ENCODE data around the gene TAF11L14.
"Not testable (repeated sequence)": the region's sequence is repeated elsewhere in the genome, so short reads cannot be mapped to it uniquely, and the experiment has no call there.

Gene TAF11L14

DNA sequence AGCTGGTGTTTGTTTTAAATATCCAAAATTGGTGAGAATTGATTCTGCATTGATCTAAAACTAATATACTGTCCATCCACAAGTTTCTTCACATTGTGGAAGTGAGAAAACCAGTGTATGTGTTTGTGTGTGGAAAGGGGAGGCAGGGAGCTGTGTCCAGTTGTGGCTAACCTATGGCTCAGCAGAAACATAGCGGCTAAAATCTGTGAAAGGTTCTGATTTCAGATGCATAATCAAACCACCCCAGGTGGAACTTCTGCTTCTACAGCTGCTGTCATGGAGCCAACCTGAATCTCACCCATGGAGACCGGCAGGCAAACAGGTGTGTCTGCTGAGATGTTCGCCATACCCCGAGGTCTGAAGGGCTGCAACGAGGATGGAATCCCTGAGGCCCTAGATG lies at the start of gene TAF11L14:
TSS of gene TAF11L14 (plus strand) at position 301 of the 400 bp plus-strand sequence.
- DNase-seq, result no peak

DNA sequence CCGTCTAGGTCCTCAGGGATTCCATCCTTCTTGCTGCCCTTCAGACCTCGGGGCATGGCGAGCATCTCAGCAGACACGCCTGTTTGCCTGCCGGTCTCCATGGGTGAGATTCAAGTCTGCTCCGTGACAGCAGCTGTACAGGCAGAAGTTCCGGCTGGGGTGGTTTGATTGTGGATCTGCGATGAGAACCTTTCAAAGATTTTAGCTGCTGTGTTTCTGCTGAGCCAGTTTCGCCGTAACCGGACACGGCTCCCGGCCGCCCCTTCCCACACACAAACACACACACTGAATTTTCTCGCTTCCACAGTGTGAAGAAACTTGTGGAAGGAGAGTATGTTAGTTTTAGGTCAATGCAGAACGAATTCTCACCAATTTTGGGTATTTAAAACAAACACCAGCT lies 48.6 kb upstream of the TAF11L14 start, which contains the start of gene TAF11L7:
TSS of gene TAF11L7 (minus strand) at position 101 of the 400 bp plus-strand sequence.
- DNase-seq, result not testable (repeated sequence)

DNA sequence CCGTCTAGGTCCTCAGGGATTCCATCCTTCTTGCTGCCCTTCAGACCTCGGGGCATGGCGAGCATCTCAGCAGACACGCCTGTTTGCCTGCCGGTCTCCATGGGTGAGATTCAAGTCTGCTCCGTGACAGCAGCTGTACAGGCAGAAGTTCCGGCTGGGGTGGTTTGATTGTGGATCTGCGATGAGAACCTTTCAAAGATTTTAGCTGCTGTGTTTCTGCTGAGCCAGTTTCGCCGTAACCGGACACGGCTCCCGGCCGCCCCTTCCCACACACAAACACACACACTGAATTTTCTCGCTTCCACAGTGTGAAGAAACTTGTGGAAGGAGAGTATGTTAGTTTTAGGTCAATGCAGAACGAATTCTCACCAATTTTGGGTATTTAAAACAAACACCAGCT lies 43.4 kb upstream of the TAF11L14 start, which contains the start of gene TAF11L8:
TSS of gene TAF11L8 (minus strand) at position 101 of the 400 bp plus-strand sequence.
- DNase-seq, result not testable (repeated sequence)

DNA sequence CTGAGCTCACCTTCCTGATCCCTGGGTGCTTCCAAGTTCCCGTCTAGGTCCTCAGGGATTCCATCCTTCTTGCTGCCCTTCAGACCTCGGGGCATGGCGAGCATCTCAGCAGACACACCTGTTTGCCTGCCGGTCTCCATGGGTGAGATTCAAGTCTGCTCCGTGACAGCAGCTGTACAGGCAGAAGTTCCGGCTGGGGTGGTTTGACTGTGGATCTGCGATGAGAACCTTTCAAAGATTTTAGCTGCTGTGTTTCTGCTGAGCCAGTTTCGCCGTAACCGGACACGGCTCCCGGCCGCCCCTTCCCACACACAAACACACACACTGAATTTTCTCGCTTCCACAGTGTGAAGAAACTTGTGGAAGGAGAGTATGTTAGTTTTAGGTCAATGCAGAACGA lies 40.0 kb upstream of the TAF11L14 start, which contains the start of gene TAF11L9:
TSS of gene TAF11L9 (minus strand) at position 140 of the 400 bp plus-strand sequence.
- not testable (repeated sequence) for DNase-seq

DNA sequence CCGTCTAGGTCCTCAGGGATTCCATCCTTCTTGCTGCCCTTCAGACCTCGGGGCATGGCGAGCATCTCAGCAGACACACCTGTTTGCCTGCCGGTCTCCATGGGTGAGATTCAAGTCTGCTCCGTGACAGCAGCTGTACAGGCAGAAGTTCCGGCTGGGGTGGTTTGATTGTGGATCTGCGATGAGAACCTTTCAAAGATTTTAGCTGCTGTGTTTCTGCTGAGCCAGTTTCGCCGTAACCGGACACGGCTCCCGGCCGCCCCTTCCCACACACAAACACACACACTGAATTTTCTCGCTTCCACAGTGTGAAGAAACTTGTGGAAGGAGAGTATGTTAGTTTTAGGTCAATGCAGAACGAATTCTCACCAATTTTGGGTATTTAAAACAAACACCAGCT lies 36.5 kb upstream of the TAF11L14 start, which contains the start of gene TAF11L10:
TSS of gene TAF11L10 (minus strand) at position 101 of the 400 bp plus-strand sequence.
- DNase-seq, result not testable (repeated sequence)

DNA sequence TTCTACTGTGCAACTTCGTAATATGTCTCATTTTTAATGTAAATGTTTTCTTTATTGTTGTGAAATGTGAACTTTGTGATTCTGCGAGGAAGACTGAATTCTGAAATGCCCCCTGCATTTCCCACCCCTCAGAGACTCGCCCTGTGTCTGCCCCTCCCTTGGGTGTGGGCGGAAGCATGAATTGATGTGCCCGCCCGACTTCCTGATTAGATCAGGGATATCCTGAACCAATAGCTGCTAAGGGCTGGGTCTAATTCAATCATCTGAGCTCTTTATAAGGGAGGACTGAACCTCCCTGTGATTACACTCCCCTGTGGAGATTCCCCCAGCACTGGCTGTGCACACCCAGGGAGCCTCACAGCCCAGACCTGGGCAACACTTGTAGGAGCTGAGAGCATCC lies 30.4 kb upstream of the TAF11L14 start, which contains the start of gene TAF11L11:
TSS of gene TAF11L11 (plus strand) at position 304 of the 400 bp plus-strand sequence.
- DNase-seq, result not testable (repeated sequence)

DNA sequence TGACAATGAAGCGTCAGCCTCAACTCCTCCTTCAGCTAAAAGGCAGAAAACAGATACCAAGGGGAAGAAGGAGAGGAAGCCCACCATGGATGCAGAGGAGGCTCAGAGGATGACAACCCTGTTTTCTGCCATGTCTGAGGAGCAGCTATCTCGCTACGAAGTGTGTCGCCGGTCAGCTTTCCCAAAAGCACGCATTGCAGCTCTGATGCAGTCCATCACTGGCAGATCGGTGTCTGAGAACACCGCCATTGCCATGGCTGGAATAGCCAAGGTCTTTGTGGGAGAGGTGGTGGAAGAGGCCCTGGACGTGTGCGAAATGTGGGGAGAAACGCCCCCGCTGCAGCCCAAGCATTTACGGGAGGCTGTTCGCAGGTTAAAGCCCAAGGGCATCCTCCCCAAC lies 29.3 kb upstream of the TAF11L14 start:
- no peak for DNase-seq

DNA sequence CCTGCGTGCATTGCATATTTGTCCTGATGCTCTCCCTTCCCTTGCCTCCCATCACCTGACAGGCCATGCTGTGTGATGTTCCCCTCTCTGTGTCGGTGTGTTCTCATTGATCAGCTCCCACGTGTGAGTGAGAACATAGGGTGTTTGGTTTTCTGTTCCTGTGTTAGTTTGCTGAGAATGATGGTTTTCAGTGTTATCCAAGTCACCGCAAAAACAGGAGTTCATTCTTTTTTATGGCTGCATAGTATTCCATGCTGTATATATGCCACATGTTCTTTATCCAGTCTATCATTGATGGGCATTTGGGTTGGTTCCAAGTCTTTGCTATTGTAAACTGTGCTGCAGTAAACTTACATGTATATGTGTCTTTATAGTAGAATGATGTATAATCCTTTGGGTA lies 26.8 kb upstream of the TAF11L14 start:
- DNase-seq, result not testable (repeated sequence)

DNA sequence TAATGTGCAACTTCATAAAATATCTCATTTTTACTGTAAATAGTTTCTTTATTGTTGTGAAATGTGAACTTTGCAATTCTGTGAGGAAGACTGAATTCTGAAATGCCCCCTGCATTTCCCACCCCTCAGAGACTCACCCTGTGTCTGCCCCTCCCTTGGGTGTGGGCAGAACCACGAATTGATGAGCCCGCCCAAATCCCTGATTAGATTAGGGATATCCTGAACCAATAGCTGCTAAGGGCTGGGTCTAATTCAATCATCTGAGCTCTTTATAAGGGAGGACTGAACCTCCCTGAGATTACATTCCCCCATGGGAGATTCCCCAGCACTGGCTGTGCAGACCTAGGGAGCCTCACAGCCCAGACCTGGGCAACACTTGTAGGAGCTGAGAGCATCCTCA lies 24.2 kb upstream of the TAF11L14 start, which contains the start of gene TAF11L12:
TSS of gene TAF11L12 (plus strand) at position 301 of the 400 bp plus-strand sequence.
- not testable (repeated sequence) for DNase-seq

DNA sequence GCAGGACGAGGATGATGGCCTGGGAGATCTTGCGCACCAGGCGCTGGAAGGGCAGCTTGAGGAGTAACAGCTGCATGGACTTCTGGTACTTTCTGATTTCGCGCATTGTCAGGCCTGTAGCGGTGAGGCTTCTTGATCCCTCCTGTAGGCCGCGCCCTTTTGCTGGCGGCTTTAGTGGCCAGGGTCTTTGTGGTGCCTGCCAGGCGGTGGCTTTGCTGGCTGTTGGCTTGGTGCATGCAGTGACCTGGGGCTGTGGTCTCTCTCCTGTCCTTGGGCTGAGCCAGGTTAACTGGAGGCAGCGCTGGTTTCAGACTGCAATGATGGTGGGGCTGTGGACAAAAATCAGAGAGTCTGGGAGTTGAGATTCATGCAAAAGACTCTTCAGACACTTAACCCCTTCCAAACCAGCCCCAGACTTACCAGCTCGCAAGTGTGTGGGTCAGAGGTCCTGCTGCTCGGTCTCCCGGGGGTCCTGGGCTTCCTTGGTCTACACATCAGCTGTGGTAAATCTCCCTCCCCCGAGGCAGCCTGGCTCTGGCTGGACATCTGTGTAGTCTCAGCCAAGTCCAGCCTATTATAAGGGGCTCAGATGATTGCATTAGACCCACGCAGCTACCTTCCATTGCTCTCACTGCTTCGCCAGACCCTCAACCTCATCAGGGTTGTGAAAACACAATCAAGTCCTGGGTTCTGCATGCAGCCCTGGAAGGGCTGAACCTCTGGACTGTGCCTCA lies 19.2 kb upstream of the TAF11L14 start:
- DNase-seq, result no peak

DNA sequence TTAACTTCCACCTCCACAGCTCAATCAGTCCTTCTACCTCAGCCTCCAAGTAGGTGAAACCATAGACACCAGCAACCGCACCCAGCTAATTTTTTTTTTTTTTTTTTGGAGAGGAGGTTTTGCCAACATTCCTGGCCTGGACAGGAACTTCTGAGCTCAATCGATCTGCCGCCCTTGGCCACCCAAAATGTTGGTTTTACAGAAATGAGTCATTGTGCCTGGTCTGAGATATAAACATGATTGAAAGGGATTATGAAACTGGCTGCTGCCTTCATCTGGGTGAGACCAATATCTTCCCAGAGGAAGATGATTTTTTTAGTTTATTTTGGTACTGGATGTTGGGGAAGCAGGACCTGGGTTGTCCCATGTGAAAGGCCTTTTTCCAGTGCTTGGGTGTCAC lies 14.9 kb upstream of the TAF11L14 start:
- no peak for DNase-seq

DNA sequence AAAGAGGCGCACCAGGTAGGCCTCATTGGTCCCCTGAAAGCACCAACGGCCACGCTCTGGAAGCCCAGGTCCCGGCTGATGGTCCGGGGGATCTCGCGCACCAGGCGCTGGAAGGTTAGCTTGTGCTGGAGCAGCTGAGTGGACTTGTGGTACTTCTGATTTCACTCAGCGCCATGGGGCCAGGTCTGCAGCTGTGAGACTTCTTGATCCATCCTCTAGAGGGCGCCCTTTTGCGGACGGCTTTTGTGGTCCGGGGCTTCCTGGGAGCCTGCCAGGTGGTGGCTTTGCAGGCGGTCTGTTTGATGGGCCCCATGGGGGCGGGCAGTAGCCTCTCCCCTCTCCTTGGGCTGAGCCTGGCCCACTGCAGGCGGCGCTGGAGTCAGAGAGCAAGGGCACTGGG lies 13.6 kb upstream of the TAF11L14 start:
- DNase-seq, result no peak

DNA sequence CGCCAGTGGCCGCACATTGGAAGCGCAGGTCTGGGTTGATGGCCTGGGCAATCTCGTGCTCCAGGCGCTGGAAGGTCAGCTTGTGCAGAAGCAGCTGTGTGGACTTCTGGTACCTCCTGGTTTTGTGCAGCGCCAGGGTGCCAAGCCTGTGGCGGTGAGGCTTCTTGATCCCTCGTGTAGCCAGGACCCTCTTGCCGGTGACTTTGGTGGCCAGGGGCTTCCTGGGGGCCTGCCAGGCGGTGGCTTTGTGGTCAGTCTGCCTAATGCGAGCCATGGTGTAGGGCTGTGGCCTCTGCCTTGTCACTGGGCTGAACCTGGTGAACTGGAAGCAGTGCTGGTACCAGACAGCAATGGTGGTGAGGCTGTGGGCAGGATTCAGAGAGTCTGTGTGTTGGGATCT lies 8.6 kb upstream of the TAF11L14 start:
- no peak for DNase-seq

DNA sequence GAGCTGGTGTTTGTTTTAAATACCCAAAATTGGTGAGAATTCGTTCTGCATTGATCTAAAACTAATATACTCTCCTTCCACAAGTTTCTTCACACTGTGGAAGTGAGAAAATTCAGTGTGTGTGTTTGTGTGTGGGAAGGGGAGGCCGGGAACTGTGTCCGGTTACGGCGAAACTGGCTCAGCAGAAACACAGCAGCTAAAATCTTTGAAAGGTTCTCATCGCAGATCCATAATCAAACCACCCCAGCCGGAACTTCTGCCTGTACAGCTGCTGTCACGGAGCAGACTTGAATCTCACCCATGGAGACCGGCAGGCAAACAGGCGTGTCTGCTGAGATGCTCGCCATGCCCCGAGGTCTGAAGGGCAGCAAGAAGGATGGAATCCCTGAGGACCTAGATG lies 2.5 kb upstream of the TAF11L14 start, which contains the start of gene TAF11L13:
TSS of gene TAF11L13 (plus strand) at position 301 of the 400 bp plus-strand sequence.
- not testable (repeated sequence) for DNase-seq

DNA sequence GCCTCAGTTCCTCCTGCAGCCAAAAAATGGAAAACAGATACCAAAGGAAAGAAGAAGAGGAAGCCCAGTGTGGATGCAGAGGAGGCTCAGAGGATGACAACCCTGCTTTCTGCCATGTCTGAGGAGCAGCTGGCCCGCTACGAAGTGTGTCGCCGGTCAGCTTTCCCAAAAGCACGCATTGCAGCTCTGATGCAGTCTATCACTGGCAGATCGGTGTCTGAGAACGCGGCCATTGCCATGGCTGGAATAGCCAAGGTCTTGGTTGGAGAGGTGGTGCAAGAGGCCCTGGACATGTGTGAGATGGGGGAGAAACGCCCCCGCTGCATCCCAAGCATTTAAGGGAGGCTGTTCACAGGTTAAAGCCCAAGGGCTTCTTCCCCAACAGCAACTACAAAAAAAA lies 15.0 kb downstream of the TAF11L14 start:
- DNase-seq, result not testable (repeated sequence)

DNA sequence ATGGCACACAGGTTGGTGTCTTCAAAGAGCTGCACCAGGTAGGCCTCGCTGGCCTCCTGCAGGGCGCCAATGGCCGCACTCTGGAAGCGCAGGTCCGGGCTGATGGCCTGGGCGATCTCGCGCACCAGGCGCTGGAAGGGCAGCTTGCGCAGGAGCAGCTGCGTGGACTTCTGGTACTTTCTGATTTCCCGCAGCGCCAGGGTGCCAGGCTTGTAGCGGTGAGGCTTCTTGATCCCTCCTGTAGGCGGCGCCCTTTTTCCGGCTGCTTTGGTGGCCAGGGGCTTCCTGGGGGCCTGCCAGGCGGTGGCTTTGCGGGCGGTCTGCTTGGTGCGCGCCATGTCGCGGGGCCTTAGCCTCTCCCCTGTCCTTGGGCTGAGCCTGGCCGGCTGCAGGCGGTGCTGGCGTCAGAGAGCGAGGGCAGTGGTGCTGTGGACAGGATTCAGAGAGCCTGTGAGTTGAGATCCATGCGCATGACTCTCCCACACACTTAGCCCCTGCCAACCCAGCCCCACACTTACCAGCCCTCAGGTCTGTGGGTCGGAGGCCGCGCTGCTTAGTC lies 21.0 kb downstream of the TAF11L14 start:
- not testable (repeated sequence) for DNase-seq

DNA sequence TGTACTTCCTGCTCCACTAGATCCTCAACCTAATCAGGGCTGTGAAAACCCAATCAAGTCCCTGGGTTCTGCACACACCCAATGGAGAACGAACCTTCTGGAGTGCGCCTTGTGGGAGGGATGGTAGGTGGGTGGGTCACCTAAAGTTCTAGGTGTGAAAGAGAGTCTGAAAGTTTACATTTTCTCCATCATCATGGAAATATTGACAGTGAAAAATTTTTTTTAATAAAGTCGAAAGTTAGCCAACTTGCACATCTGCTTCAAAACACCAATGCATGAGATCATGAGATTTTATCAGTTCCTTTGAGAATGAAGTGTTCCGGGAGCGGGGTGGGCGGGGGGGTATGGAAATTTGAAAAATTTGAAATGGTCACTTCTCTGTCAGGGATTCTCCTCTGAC lies 21.7 kb downstream of the TAF11L14 start:
- no peak for DNase-seq

DNA sequence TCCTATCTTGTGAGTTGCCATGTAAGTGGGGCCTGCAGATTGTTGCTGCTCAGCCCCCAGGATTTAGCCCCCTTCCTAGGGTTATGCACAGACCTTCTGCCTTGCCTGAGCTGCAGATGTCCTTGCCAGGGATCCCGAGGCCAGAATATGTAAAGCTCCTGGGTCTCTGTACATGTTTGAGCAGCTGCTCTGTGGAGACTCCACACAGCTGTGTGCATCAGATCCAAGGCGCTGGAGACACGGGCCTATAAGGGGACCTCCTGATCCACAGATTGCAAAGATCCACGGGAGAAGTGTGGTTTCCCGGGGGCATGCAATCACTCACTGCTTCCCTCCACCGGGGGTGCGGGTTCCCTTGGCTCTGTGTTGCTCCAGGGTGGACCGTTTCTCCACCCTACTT lies 28.9 kb downstream of the TAF11L14 start:
- DNase-seq, result no peak

DNA sequence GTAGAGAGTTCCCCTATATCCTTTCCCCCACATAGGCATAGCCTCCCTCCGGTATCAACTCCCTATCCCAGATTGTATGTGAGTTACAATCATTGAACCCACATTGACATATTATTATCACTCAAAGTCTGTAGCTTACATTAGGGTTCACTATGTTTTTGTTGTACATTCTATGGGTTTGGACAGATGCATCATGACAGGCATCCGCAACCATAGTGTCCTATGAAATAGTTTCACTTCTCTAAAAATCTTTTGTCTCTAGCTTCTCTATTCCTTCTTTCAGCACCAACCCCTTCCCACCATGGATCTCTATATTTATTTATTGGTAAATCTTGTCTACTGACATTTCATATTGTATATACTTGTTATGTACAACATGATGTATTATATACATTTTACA lies 31.6 kb downstream of the TAF11L14 start:
- no peak for DNase-seq

DNA sequence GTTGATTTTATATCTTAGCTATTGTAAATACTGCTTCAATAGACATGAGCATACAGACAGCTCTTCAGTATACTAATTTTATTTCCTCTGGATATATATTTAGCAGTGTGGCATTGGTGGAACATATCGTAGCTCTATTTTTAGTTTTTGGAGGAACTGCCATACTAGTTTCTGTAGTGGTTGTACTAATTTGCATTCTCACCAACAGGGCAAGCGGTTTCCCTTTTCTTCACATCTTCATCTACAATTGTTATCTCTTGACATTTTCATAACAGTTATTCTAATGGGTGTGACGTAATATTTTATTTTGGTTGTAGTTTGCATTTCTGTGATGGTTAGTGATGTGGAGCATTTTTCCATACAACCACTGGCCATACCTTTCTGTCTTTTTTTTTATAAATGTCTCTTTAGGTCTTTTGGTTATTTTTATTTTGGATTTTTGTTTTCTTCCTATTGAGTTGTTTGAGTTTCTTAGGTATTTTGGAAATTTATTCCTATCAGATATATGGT lies 32.5 kb downstream of the TAF11L14 start:
- no peak for DNase-seq

DNA sequence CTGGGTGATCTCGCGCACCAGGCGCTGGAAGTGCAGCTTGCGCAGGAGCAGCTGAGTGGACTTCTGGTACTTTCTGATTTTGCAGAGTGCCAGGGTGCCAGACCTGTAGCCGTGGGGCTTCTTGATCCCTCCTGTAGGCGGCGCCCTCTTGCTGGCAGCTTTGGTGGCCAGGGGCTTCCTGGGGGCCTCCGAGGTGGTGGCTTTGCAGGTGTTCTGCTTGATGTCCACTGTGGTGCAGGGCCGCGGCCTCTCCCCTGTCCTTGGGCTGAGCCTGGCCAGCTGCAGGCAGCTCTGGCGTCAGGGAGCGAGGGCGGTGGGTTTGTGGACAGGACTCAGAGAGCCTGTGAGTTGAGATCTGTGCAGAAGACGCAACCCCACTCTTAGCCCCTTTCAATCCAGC lies 36.1 kb downstream of the TAF11L14 start:
- DNase-seq, result no peak

DNA sequence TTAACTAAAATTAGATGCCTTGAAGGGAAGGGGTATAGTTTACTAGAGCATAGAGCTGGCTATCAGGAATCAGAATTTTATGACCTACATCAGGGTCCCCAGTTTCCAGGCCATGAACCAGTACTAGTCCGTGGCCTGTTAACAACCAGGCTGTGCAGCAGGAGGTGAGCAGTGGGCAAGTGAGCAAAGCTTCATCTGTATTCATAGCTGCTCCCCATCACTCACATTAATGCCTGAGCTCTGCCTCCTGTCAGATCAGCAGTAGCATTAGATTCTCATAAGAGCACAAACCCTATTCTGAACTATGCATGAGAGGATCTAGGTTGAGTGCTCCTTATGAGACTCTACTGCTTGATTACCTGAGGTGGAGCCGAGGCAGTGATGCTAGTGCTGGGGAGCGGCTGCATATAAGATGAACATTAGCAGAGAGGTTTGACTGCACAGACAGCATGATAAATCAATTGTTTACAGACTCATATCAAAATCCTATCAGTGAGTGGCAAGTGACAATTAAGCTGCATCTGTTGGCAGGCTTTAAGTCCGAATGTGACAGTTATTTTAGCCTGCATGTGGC lies 44.6 kb downstream of the TAF11L14 start:
- no peak for DNase-seq

DNA sequence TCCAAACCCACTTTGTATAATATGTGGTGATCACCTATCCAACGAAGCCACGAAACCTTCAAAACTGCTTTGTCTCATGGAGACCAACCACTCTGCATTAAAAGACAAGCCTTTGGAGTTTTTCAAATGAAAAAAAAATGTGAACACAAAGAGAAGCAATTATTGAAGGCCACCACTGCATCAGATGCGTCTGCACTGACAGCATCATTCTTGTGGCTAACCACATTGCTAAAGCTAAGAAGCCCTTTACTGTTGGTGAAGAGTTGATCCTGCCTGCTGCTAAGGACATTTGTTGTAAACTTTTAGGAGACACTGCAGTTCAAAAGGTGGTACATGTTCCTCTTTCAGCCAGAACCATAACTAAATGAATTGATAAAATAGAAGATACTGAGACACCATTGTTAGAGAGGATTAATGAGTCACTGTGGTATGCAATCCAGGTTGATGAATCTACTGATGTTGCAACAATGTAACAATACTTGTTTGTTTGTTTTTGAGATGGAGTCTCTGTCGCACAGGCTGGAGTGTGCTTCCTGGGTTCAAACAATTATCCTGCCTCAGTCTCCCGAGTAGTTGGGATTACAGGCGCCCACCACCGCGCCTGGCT lies 45.4 kb downstream of the TAF11L14 start:
- DNase-seq, result no peak

Data from kidney glomerular epithelial cell (primary cell).